Fibroblast of villous mesenchyme (primary cell): ENCODE data around the gene ELP1. TPM values are rescaled to one million over a fixed set of nuclear protein-coding genes. Genes with fewer than 3 reads are reported as not detected.
A peak's percentile ranks its signal among the peaks of the same experiment; 100 is the strongest.

Experiments
- DNase-seq: peaks from one replicate; pipeline ENCODE4 v3.0.0-alpha.2; 2010; ENCODE audit warnings: low read depth
- H3K4me3 ChIP-seq: 2 replicates; pipeline ENCODE4 v1.5.1; 2011; ENCODE audit warnings: low read depth, mild to moderate bottlenecking, low read length
- total RNA-seq: library from RNA; depleted of rRNA; stranded (reverse); fragments of >200 nt; gene quantifications from 2 replicates; pipeline ENCODE4 v1.2.3, GENCODE V29; 2012
- TF ChIP-seq, protein P1 (sequence below): IDR thresholded peaks from 2 replicates; pipeline ENCODE4 v1.5.1; 2012; ENCODE audit warnings: low read depth, mild to moderate bottlenecking, low read length; ENCODE audit not compliant: insufficient read depth

ELP1 gene
- total RNA-seq, 1 donor, result 44.0 TPM

DNA sequence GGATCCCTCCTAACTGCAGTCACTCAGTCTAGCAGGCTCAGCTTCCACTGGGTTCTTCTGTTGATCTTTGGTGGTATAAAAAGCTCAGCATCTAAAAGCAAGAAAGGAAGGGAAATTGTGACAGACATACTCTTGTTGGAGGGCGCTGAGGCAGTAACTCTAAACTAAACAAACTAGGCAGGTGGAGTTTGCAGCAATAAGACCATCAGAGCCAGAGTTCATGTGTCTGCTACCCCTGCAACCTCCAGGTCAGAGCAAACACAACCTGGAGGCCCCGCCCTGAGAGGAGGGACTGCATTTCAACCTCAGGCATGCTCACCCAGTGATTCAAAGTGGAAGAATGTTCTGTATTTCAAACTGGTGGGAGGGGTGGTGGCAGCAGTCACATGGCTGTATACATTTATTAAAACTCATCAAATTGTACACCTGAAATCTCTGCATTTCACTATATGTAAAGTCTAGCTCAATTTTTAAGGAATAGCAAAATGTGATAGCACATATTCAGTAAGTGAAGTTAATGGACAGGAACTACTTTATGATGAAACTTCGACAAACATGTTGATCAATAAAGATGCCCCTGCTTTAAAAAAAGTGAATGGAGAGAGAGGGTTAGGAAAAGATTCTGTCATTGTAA, 64.7 kb downstream of the ELP1 start:
- no peak overlapping the region for H3K4me3 ChIP-seq
- DNase-seq, result peak; percentile 19
- TF ChIP-seq, protein P1, sequence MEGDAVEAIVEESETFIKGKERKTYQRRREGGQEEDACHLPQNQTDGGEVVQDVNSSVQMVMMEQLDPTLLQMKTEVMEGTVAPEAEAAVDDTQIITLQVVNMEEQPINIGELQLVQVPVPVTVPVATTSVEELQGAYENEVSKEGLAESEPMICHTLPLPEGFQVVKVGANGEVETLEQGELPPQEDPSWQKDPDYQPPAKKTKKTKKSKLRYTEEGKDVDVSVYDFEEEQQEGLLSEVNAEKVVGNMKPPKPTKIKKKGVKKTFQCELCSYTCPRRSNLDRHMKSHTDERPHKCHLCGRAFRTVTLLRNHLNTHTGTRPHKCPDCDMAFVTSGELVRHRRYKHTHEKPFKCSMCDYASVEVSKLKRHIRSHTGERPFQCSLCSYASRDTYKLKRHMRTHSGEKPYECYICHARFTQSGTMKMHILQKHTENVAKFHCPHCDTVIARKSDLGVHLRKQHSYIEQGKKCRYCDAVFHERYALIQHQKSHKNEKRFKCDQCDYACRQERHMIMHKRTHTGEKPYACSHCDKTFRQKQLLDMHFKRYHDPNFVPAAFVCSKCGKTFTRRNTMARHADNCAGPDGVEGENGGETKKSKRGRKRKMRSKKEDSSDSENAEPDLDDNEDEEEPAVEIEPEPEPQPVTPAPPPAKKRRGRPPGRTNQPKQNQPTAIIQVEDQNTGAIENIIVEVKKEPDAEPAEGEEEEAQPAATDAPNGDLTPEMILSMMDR, result no peak

DNA sequence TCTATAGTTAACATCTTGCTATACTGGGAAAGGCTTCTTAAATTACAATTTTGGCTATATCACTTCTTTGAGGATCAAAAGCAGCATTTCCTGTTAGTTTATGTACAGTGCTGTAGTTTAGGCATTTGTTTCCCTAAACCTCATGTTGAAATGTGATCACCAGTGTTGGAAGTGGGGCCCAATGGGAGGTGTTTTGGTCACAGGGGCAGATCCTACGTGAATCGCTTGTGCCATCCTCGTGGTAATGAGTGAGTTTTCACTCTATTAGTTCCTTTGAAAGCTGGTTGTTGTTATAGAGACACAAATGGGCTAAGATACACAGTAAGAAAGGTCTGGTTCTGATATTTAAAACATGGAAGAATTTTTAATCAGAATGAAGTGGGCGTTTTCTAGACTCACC, 66.1 kb downstream of the ELP1 start:
- DNase-seq, result no peak
- no peak overlapping the region for H3K4me3 ChIP-seq
- TF ChIP-seq, protein P1, result no peak

DNA sequence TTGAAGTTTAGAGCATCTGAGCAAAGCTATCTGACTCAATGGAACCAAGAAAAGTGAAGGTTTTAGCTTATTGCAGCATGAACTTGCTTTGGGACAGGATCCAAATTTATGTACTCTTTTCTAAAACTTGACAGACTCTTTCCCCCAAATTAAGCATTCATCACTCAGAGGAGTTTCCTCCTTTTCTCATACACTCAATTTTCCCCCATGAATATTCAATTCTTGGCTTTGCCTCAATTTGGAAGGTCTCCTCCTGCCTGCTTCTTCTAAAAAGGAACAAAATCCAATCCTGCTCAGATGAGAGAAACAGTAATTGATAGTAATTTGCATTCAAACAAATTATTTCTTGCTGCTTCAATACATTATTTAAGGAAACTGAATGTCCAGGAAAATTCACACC, 66.8 kb downstream of the ELP1 start:
- TF ChIP-seq, protein P1, result no peak
- DNase-seq, result no peak

DNA sequence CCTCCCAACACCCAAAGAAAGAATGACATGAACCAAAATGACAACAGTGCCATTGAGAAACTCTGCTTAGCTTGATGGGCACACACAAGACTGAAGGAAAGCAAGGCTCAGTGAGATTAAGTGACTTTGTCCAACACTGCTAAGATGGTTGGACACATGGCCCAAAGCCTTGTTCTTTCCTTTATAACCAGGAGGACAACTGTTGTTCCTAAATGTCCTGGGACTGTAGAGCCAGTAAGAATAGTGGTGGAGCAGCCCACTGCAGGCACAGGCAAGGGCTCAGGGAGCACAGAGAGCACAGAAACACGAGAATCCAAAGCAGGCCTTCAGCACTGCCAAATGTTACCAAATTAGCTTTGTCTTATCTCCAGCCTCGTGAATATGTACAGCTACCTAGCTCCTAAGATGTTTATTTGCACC, 67.9 kb downstream of the ELP1 start:
- H3K4me3 ChIP-seq, result no peak overlapping the region
- DNase-seq, result no peak
- TF ChIP-seq, protein P1, result no peak

More for the DNA sequence above, 66.8 kb downstream of the ELP1 start:
- H3K4me3 ChIP-seq, result no peak overlapping the region

DNA sequence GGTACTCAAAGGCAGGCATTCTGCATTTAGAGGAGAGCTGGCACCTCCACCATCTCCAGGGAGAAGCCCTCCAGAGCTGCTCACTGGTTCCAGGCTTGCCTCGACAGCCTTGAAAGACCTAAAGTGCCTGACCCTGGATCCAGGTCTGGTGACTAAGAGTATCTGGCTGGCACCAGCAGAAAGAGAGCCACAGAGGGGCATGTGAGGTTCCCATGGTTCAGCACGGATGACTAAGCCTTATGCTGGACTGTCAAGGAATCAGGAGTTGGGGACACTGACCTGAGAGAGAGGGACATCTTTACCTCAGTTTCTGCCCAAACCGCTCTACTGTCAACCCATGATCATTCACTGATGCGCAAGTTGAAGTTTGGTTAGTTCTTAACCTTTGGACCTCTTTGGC, 68.9 kb downstream of the ELP1 start:
- no peak overlapping the region for H3K4me3 ChIP-seq
- DNase-seq, result no peak
- TF ChIP-seq, protein P1, result no peak

DNA sequence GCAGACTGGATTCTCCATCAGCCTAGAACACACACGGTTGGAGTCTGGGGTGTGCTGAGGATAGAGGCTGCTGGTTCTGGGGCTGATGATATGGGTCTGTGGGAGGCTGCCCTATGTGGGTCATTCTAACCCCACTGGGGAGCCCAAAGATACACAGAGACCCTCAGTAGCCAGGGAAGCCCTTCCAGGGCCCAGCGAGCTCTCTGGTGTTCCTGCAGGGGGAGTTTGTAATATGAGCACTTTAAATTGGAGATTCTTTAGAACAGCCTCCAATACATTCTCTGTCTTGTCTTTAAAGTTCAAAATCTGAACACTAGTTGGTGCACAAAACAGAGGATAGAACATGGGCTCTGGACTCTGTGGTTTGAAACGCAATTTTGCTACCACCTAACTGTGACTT, 69.5 kb downstream of the ELP1 start:
- DNase-seq, result no peak
- TF ChIP-seq, protein P1, result peak; percentile 16
- H3K4me3 ChIP-seq, result no peak overlapping the region

DNA sequence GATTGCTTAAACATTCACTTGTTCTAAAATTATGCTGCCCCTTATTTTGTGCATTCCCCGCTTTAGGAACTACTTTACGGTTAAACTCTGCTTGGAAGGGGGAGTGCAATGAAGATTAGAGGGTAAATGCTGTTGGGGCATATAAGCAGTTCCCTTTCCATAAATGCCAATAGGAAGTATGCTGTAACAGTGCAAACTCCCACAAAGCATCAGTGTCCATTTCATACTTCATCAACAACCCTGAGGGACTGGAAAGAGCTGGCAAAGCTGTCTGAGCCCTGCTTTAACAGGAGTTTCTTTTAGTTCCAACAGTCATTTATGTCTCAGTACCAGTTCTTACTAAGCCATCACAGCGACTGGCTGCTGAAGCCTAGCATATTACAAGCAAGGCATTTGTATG, 70.0 kb downstream of the ELP1 start:
- DNase-seq, result no peak
- TF ChIP-seq, protein P1, result no peak
- H3K4me3 ChIP-seq, result no peak overlapping the region
